Iris pigment epithelial cell (primary cell): ENCODE data around the gene TPRKB.
"Not testable (repeated sequence)": the region's sequence is repeated elsewhere in the genome, so short reads cannot be mapped to it uniquely, and the experiment has no call there.

Experiments
- DNase-seq: peaks from one replicate; pipeline ENCODE4 v3.0.0-alpha.2; 2011; ENCODE audit warnings: low read depth

TPRKB gene

DNA sequence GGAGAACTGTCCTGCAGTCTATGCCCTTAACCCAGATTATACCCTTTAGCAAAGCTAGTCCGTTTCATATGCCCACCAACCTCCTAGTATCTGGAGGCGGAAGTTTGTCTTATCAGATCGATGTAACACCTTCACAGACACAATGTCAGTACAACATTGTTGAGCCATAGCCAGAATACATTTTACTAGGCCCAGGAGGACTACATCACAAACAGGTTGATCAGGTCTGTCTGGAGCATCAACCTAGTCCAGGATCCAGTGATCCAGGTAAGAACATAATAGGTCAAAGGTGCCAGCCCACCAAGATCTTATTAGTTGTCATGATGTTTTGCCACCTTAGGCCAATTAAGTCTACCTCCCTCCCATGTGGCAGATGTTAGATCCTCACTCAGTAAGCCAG, 2.0 kb upstream of the TPRKB start:
- DNase-seq, result no peak

DNA sequence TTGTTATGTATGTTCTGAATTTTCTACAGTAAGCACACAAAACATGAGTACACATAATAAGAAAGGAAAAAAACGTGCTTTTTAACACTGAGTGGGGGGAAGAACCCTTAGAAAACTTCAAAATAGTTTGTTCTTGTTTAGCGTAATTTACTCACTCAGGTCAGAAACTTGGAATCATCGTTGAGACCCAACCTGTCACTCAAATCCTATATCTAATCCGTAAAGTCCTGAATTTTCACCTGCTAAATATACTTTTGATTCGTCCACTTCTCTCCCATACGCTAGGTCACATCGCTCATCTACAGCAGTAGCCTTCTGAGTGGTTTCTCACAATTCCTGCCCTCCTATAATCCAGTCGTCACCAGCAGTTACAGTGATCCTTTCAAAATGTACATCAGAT, 767 bp downstream of the TPRKB start:
- no peak for DNase-seq

DNA sequence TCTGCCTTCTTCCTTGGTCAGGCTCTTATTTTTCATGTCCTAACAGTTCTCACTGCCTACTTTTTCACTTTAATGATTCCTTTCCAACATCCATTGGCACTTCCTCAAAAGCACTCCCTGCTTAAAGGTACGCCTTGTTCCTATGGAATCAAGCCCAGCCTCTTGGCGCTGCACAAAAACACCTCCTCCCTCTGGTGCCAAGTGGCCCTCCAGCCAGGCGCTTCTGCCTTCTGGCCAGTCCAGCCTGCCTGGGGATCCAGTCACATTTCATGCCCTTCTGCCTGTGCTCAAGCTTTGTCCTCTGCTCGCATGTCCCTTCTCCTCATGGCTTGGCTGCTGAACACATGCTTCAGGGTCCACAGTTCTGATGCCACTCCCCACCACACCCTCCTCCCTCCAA, 6.3 kb downstream of the TPRKB start:
- no peak for DNase-seq

DNA sequence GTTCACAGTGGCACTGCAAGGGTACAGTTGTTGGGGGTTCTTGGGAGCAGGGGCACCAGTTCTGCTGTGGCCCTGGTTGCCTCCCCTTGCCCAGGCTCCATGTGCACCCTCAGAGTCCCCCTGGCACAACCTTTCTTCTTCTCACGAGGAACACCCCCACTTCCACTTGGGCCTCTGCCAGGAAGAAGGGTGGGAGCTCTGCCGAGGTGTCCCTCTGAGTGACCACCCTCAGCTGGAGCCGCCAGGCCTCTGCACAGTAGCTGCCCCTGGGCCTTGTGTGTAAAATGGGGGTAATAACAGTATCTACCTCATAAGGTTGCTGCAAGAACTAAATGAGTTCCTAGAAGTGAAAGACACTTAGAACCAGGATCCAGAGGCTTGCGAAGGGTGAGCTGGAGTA, 8.4 kb downstream of the TPRKB start:
- DNase-seq, result no peak

DNA sequence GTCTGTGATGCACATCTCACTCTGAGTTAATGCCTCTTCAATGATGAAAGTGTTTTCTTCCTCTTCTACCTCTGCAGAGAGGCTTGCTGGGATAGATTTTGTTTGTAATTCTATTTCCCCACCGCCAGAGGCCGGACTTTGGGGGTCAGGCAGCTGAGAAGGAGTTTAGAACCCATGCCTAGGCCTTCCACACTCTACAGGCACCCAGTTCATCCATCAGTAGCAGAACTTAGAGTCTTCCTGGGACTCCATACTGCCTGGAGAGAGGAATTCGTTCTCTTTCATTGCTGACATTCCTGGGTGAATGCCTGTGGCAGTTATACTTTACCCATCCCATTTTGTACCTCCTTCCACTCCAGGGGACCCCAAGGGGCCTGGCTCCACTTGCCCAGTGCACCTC, 9.1 kb downstream of the TPRKB start:
- no peak for DNase-seq

DNA sequence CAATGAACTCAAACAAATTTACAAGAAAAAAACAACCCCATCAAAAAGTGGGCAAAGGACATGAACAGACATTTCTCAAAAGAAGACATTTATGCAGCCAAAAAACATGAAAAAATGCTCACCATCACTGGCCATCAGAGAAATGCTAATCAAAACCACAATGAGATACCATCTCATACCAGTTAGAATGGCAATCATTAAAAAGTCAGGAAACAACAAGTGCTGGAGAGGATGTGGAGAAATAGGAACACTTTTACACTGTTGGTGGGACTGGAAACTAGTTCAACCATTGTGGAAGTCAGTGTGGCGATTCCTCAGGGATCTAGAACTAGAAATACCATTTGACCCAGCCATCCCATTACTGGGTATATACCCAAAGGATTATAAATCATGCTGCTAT, 10.5 kb downstream of the TPRKB start:
- not testable (repeated sequence) for DNase-seq

DNA sequence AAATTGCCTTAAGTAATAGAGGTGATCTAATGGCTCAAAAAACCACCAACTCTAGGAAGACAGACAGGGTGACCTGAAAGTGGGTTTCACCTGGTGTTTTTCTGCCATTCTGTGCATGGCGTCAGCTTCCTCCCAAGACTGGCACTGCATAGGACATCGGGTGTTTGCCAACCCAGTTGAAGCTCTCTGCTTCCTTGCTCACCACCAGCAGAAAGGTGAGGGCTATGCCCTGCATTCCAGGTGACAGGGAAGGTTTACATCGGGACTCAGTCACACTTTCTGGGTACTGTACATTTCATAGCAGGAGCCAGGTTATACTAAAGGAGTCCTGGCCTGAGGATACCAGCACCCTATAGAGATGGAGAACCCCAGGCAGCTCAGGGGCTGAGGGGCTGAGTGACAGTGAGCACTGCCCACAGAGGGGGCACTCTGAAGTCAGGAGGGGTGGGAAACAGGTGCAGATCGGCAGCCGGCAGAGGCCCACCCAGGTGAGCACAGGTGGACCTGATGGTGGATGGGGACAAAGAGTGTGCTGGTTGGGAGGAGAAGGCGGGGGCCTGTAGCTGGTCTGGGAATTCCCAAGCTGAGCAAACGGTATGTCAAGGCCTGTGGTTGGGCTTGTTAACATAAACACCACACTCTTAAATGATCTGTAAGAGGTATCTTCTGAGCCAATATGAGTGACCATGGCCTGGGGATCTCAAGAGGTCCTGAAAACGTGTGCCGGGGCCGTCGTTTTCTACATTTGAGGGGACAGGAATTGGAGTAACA, 18.1 kb downstream of the TPRKB start:
- DNase-seq, result no peak

DNA sequence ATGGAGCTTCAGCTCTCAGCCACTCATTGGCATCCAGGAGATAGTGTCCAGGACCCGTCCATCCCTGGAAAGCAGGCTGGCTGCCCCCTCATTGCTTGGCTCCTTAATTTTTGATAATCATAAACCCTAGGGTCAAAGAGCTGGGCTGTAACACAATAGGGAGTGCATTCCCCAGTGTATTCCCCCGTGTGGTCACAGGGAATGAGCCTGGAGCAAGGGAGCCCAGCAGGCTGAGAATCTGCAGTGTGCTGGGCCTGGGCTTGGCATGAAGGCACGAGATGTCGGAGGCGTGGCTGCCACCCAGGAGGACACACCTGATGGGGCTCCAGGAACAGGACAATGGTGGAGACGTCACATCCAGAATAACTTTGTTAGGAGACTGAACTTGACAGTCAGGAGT, 18.7 kb downstream of the TPRKB start:
- DNase-seq, result no peak

DNA sequence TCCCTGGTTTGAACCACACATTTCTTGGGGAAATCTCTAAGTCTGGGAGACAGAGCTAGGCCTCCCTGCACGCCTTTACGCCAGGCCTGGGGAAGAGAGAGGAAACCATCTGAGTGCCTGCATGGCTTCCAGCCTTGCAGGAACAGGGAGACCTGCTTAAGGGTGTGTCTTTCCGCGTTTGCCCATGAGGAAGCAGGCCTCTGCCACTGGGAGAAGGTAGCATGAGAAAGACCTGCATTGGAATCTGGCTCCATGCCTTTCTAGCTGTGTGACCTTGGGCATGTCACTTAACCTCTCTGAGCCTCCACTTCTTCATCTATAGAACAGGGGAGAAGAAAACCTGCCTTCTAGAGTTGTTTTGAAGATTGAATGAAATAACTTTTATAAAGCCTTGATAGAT, 19.4 kb downstream of the TPRKB start:
- DNase-seq, result not testable (repeated sequence)

DNA sequence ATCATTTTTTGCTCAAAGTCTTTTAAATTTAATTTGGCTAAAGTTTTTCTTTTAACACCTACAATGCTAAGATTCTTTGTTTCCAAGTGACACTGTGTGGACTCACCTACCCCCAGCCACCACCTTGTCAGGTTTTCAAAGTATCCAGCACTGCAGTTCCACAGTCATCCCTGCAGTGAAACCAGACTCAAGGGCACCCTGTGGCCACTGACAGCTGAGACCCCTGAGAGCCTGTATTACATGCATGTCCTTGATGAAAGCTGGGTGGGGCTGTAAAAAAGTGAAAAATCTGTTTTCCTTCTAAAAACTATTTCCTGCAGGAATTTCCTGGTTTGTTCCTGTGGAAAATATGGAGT, 19.9 kb downstream of the TPRKB start:
- DNase-seq, result no peak

DNA sequence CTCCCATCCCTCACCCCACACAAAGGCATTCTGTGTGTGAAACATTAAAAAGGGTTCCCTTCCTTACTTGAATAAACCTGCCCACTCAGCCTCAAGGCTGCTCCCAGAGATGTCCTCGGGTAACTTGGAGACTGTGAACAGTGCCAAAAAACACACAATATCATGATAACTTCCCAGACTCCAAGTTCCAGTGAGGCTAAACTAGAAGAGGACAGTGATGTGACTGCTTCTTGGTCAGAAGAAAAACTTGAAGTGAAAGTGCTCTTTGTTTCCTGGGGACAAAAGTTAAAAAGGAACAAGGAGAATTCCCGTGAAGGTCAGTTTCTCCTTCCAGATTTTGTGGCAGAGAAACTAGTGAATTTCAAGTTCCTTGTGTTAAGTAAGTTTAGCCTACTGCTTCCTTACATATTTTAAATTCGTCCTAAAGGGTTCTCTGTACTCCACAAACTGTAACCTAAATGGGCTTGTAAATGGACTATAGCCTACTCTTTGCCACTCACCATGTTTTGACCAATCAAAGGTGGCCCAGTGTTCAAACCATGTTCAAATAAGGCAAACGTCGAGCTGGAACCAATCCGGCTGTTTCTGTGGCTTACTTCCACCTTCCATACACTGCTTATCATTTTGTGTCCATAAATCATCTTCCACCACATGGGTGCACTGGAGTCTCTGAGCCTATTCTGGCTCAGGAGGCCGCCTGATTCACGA, 20.4 kb downstream of the TPRKB start:
- no peak for DNase-seq

DNA sequence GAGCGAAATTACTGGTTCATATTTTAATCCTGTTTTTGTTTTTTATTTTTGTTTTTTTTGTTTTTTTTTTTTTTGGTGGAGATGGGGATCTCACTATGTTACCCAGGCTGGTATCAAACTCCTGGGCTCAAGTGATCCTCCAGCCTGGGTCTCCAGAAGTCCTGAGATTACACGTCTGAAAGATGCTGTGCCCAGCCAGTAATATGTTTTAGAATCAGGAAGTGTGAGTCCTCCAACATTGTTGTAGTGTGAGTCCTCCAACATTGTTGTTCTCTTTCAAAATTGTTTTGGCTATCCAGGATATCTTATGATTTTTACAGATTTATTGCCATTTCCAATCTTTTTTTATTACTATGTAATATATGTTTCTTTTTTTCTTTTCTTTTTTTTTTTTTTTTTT, 23.1 kb downstream of the TPRKB start:
- DNase-seq, result no peak

DNA sequence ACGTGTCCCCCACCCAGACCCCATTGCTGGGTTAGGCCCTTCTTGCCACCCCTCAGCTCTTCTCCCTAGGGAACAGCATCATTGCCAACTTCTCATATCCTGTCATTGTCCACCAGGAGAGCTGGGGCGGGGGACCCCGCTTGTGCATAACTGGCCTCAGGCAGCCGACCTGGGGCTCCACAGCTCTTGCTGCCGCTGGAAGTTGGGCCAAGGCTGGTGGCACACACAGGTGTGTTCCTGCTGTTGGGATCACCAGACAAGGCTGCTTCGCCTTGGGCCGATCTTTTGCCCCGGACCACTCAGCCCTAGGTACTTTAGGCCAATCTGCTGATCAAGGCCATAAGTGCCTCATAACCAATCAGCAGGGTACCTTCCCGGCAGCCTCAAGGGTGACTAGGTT, 28.6 kb downstream of the TPRKB start:
- no peak for DNase-seq

DNA sequence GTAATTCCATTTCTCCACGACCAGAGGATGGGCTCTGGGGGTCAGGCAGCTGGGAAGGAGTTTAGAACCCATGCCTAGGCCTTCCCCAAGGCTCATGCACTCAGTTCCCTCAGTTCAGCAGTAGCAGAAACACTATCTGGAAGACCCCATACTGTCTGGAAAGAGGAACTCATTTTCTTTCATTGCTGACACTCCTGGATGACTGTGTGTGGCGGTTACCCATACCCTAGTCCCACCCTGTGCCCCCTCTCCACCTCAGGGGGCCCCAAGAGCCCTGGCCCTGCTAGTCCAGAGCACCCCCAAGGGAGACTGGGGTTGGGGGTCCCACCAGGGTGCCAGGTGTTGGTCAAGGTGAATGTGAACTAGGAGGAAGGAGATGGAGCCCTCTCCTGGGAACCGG, 29.5 kb downstream of the TPRKB start:
- no peak for DNase-seq

DNA sequence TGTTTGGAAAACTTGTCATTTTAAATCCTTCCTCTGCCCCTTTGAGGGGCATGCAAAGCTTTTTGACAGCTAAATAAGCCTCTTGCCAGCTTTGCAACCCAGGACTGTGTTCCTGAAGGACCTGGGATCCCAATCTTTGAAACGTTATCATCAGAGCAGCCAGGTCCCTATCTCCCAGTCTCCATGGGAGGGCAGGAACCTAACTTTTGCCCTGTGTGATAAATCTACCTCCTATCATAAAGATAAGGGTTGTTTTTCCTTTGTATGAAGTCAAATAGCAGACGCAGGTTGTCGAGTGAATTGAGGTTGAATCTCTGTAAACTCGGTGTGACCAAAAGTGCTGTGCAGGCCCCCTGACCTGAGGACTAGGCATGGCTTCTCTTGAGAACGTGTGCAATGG, 30.1 kb downstream of the TPRKB start:
- DNase-seq, result no peak

DNA sequence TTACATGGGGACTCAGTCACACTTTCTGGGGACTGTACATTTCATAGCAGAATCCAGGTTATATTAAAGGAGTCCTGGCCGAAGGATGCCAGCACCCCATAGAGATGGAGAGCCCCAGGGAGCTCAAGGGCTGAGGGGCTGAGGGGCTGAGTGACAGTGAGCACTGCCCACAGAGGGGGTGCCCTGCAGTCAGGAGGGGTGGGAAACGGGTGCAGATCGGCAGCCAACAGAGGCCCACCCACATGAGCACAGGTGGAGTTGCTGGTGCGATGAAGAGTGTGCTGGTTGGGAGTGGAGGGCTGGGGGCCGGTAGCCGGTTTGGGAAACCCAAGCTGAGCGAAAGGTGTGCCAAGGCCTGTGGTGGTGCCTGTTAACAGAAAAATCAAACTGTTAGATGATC, 32.1 kb downstream of the TPRKB start:
- no peak for DNase-seq

DNA sequence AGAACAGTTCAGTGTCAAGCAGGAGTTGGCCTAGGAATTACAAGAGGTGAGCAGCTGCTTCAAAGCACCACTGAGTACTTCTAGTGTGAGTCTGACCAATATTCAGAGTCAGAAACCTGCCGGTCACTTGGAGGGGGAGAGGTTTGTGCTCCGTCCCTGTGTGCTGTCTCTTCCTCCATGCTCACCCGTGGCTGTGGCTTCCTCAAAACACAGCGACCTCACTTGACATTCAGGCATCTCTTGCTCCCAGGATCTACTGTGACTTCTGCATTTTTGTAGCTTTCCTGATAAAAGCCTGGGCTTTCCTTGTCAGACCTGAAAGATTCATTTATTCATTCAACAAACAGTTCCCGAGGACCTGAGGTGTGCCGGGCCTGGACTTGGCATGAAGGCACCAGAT, 32.9 kb downstream of the TPRKB start:
- DNase-seq, result no peak

DNA sequence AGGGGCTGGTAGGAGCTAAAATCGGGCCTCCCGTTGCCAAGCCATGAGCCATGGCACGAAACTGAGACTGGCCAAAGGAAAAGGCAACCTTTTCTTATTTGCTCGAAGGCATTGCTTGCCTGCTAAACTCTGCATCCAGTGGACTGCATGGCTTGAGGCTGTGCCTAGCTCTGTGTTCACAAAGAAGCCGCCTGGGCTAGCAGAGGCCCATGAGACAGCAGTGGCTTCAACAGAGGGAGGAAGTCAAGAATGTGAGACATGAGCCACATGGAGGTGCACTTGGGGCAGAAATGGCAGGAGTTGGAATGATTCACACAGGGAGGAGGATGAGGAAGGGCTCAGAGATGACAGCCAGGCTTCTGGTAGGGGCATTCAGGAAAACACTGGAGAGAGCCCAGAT, 33.5 kb downstream of the TPRKB start:
- no peak for DNase-seq

DNA sequence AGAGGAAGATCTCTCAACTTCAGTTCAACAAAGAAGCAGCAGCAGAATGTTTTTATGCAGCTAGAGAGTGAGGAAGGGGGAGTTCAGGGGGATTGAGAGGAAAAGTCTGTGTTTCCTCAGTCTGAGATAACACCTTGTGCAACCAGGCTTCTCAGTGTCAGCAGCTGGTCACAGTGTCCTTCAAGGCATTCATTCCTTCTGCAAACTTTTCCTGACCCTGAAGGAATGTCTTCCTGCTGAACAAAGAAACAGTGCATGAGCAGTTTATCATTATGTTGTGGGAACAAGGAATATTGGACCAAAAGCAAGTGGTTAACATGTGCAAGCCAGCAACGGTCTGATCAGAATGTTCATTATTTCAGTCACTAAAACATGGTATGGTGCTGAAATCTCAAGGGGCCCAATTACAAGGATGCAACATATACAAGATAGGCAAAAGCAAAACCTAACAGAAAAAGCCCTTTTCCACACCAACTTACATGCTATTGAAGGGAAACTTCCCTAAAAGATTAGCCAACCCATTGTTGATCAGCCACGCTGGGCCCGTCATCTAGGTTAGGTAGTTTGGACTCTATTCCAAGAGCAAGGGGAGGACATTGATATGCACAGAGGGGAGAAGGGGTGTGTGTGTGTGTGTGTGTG, 34.2 kb downstream of the TPRKB start:
- DNase-seq, result not testable (repeated sequence)

DNA sequence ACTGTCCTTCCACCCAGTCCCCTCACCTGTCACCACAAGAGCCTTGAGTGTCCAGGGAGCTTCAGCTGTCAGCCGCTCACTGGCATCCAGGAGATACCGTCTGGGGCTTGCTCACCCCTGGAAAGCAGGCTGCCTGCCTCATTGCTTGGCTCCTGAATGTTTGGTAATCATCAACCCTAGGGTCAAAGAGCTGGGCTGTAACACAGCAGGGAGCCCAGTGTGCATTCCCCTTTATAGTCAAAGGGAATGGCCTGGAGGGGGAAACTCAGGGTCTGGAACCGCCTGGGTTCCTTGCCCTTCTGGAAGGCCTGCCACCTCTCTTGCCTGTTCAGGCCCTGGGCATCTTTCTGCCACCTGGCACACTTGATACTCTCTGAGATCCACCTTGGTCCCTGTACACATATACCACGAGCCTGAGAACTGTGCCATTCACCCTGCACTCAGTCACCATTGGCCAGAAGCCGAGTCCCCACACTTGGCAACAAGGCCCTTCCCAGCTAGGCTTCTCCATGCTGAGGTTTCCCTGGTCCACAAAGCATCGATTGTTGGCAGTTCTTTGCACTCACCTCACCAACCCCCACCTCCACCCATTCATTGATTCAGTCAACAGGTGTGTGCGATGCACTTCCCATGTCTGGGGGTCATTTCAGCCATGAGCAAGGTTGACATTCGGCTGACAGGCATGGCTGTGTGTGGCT, 35.0 kb downstream of the TPRKB start:
- DNase-seq, result no peak

DNA sequence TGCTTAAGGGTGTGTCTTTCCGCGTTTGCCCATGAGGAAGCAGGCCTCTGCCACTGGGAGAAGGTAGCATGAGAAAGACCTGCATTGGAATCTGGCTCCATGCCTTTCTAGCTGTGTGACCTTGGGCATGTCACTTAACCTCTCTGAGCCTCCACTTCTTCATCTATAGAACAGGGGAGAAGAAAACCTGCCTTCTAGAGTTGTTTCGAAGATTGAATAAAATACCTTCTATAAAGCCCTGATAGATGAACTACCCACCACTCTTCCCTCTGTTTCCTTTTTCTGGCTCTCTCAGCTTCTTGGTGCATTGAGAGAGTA, 35.7 kb downstream of the TPRKB start:
- not testable (repeated sequence) for DNase-seq

DNA sequence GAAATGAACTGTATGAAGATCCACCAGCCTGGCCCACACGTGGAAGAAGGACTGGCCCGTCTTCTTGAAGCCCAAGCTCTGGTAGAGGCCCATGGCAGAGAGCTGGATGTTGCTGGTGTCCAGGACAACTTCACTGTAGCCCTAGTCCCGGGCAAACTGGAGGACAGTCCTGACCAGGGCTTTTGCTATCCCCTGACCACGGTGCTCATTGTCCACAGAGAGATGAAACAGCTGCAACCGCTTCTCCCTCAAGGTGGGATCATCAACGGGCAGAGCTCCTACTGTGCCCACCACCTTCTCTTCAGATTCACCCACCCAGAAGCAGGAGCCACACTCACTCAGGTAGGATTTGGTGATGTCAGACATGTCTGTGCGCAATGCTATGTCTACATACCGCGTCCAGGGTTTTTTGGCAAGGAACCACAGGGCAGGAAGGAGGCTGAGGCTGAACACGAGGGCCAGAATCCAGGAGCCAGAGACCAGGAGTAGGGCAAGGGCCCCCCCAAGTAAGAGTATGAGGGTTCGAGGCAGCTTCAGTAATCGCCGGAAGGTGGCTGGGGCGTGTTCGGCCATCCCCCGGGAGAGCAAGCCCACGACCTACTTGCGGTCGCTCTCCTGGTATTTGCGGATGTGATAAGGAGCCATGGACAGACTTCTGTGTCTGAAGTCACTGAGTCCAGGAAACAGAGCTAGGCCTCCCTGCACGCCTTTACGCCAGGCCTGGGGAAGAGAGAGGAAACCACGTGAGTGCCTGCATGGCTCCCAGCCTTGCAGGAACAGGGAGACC, 36.3 kb downstream of the TPRKB start:
- no peak for DNase-seq
